Skin epidermis (tissue), 12 donors: ENCODE measurements around the gene IGFL2.
A peak's percentile ranks its signal among the peaks of the same experiment; 100 is the strongest.
"Not testable (repeated sequence)": the region's sequence is repeated elsewhere in the genome, so short reads cannot be mapped to it uniquely, and the experiment has no call there.

Experiments
- H3K27ac ChIP-seq, 21 experiments: fragments of 200-600 bp; sonication (generic) in 11 of 21; one replicate each; pipeline ENCODE4 v1.5.0; 2020; ENCODE audit warnings: mild to moderate bottlenecking in 3 of 21, inconsistent platforms in 2 of 21, moderate library complexity in 2 of 21
- H3K4me3 ChIP-seq, 7 experiments: fragments of 200-600 bp; sonication (generic) in 2 of 7; one replicate each; pipeline ENCODE4 v1.5.0; 2020; ENCODE audit warnings: inconsistent platforms in 2 of 7, mild to moderate bottlenecking in 2 of 7, moderate library complexity in 1 of 7

The IGFL2 gene

DNA sequence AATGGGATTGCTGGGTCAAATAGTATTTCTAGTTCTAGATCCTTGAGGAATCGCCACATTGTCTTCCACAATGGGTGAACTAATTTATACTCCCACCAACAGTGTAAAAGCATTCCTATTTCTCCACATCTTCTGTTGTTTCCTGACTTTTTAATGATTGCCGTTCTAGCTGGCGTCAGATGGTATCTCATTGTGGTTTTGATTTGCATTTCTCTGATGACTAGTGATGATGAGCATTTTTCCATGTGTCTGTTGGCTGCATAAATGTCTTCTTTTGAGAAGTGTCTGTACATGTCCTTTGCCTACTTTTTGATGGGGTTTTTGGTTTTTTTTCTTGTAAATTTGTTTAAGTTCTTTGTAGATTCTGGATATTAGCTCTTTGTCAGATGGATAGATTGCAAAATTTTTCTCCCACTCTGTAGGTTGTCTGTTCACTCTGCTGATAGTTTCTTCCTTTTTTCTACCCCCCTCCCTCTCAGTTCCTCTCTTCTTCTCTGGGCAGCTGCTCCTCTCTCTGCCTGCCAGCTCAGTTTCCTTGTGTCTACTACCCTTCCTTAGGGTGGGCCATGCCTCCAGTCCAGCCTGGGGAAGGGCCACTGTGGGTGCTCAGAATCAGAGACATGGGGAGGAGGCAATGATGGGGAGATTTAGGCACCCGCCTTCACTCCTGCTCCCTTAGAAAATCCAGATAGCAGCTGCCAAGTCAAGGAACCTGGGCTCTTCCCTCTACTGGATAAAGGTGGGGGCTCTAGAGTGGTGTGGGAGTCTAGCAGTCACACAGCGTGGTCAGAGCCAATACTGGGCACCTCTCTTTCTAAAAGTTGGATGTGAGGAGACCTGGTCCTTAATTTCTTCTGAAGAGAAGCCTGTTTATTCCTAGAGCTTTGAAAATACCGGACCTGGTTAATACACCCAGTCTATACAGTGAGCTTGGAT lies 37.0 kb downstream of the IGFL2 start:
- peak overlapping the region in 20 of 21 experiments; percentile 39 to 91 (median 74) for H3K27ac ChIP-seq
- H3K4me3 ChIP-seq: not testable (repeated sequence)

DNA sequence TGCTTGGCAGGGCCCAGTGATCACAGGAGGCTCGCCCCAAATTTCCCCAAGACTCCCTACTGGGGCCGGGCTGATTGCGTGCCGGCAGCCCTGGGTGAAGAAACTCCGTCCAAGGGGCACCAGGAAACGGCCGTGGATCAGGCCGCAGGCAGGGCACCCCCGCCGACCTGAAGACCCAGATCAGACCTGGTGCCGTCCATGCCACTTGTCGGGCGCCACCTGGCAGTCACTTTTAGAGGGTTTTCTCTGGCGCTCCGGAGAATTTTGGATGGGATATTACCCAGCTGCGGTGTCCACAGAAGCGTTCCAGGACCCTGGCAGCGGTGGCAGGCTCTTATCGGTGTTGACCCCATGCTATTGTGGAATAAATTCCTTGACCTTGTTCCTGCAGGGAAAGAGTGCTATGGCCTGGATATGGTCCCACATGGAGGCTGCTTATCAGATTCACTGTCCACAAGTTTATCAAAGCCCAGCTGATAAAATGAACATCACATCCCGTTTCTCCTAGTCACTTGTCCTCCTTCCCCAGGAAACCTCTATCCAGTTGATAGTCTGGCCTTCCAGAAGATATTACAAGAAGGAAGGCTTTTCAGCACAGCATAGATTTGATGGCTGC lies 38.2 kb downstream of the IGFL2 start:
- Histone ChIP-seq H3K4me3 (no peak overlapping the region), H3K27ac (peak overlapping the region in 14 of 21 experiments; percentile 17 to 90 (median 76))

DNA sequence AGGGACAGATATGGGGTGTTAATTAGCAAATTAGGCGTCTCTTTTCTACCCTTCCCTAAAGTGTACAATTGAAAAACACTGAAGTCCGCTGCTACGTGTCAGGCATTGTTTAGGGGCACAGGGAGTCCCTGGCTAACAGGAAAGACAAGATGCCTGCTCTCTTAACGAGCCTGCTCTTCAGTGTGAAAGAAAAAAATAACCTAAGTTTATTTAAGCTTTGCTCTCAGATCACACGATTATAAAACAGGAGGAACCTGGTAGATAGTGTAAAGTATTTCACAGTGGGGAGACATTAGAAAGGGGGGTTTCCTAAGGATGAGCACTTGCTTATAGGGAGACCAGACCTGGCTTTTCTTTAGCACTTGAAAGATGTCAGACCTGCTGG lies 38.7 kb downstream of the IGFL2 start:
- no peak overlapping the region for H3K4me3 ChIP-seq
- peak overlapping the region in 6 of 21 experiments; percentile 4 to 87 (median 76) for H3K27ac ChIP-seq

DNA sequence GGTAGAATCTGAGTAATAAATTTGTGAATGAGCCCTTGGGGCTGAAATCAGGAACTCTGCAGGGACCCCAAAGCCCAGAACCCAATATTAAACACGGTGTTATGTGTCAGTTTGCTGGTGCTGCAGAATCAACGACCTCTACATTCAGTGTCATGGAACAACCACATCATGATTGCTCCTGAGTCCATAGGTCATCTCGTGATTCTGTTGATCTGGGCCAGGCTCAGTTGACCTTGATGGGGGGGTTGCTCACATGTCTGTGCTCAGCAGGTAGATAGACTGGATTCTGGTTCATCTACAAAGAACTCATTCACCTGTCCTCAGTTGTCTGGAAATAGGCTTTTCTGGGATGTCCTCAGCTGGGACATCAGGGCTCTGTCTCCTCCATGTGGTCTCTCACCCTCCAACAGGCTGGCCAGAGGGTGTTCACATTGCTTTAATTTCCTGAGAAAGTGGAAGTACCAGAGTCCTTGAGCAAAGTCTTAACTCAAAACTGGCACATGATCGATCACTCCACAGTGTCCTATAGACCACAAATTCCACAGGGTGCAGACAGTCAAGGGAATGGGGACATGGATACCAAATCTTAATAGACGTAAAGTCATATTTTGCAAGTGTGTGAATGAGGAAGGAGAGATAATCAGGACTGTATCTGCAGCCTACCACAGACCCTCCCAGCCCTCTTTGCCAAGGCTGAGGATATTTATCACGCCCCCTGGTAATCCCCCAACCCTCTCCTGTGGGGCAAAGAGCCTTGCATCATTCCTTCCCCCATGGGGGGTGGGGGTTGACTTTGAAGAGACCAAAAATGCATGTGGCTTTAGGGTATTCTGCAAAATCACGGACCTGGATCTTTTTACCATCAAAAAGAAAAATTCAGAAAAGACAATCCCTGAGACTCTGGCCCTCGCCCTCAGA lies 42.2 kb downstream of the IGFL2 start:
- Histone ChIP-seq H3K4me3 (no peak overlapping the region), H3K27ac (no peak overlapping the region)

DNA sequence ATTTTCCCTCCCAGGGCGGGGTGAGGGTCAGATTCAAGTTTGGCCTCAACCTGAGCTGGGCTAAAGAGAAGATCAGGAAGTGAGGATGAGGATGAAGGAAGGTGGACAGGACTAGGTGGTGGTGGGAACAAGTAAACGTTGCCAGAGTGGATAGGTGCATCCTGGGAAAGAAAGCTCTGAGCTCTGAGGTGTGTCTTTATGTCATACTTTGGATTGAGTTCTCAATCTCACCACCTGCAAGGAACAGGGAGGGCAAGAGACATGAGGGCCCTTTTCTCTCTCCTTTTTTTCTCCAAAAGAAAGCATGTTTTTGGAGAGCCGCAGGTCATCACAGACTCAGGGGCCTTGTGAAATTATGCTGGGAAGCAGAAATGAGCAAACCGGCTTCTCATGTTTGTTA lies 43.3 kb downstream of the IGFL2 start:
- Histone ChIP-seq H3K4me3 (no peak overlapping the region), H3K27ac (no peak overlapping the region)

DNA sequence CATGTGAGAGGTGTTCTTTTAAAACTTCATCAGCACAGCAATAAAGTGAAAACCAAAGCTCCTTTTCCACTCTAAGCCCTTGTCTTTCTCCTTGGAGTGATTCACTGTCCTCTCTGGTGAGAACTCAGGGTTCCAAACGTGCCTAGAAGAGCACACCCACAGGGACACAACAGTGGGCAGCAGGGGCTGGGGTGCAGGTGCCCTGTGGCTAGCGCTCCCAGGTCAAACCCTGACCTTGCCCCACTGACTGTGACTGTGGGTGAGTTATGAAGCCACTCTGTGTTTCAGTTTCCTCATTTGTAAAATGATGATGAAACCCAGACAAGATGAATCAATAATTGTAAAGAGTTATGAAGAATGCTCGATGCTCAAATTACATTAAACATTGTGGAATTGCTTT lies 43.9 kb downstream of the IGFL2 start:
- Histone ChIP-seq H3K27ac (peak overlapping the region in 2 of 21 experiments; percentile 5 to 23), H3K4me3 (no peak overlapping the region)

DNA sequence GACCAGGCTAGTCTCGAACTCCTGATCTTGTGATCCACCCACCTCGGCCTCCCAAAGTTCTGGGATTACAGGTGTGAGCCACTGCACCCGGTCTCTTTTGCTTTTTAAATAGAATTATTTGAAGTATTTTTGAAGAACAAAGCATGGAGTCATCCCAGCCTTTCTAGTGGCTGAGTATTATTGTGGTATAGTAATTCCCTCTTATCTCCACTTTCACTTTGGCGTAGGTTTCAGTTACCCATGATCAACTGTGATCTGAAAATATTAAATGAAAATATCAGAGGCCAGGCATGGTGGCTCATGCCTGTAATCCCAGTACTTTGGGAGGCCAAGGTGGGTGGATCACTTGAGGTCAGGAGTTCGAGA lies 44.6 kb downstream of the IGFL2 start:
- H3K27ac ChIP-seq: peak overlapping the region in 13 of 21 experiments; percentile 15 to 67 (median 45)
- H3K4me3 ChIP-seq: not testable (repeated sequence)

DNA sequence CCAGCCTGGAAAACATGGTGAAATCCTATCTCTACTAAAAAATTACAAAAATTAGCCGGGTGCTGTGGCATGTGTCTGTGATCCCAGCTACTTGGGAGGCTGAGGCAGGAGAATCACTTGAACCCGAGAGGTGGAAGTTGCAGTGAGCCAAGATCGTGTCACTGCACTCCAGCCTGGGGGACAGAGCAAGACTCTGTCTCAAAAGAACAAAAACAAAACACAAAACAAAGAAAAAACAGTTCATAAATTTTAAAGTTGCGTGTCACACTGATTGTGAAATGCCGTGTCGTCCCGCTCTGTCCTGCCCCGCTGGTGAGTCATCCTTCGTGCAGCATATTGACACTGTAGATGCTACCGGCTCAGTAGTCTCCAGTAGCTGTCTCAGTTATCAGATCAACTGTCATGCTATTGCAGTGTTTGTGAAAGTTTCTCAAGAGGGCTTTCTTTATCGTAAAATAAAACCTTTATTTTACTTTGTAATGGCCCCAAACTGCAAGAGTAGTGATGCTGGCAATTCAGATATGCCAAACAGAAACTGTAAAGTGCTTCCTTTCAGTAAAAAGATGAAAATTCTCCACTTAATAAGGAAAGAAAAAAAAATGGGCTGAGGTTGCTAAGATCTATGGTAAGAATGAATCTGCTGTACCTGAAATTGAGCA lies 45.1 kb downstream of the IGFL2 start:
- H3K27ac ChIP-seq: peak overlapping the region in 13 of 21 experiments; percentile 15 to 67 (median 45)
- H3K4me3 ChIP-seq: no peak overlapping the region

DNA sequence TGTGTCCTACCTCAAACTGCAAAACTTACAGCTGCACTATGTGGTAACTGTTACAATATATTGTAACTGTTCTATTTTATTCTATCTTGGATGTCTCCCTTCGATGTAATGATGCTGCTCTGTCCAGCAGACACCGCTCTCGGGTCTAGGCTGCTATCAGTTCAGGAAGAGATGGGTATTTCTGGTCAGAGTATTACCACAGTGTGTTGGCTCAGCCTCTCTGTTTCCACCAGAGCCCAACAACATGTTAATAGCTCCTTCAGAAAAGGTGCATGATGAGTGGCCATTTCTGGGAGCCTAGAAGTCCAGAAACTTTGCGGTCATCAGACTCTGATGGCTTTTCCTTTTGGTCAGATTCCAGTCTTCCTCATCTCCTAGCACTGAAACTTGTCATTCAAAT lies 45.6 kb downstream of the IGFL2 start:
- H3K27ac ChIP-seq: peak overlapping the region in 7 of 21 experiments; percentile 17 to 65 (median 27)

DNA sequence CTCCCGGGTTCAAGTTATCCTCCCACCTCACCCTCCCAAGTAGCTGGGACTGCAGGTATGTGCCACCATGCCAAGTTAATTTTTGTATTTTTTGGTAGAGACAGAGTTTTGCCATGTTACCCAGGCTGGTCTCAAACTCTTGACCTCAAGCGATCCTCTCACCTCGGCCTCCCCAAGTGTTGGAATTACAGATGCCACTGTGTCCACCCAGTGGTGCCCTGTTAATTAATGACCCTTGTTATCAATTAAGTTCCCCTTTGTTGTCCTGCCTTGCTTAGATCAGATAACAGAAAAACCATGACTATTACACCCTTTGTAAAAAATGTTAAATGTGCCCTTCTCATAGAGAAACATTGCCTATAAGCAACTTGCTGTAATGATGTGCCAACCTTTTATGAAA lies 47.1 kb downstream of the IGFL2 start:
- Histone ChIP-seq H3K4me3 (no peak overlapping the region), H3K27ac (peak overlapping the region in 2 of 21 experiments; percentile 68 to 83)

More for the DNA sequence above, 45.6 kb downstream of the IGFL2 start:
- H3K4me3 ChIP-seq: no peak overlapping the region

DNA sequence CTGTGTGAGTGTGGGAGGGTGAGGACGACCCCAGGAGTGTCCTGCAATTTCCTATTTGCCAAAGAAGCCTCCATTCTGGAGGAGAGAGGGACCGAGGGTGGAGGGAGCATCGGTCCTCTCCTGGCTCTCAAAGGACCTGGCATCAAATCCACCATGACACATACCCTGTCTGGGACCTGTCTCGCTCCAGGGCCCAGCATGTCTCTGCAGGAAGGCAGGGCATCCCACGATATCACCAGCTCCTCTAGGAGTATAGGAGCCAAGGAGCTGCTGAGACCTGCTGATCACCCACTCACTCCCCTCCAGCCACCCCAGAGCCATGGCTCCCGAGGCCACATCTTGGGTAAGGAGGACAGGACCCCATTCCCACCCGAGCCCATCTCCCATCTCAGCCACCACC lies 47.9 kb downstream of the IGFL2 start:
- H3K27ac ChIP-seq: peak overlapping the region in 4 of 21 experiments; percentile 9 to 83 (median 54)
- H3K4me3 ChIP-seq: not testable (repeated sequence)

DNA sequence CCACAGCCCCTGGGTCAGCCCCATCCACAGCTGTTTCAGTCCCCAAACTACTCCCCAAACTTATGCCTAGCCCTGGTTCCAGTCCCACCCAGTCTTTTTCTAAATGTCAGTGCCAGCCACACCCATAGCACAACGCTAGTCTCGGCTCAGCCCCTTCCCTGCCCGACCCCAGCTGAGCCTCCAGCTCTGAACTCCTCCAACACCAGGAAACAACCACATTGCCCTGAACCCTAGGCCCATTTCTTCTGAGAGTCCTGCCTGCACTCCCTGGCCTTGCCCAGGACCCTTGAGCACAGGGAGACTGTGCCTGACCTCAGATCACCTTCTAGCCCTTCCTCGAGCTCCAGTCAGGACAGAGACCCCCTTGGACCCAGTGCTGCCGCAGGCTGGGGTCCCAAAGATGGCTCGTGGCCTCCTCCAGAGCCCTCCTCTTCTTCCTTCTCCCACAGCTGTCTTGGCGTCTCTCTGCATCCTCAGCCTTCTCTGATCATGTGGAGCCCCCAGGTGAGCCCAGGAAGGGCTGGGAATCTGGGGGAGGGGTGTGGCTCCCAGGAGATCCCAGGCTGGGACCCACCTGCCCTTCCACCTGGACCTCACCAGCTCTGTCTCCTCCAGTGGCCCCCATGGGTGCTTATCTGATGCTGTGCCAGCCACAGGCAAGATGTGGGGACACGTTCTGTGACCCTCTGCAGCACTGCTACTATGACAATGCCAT lies 48.5 kb downstream of the IGFL2 start:
- no peak overlapping the region for H3K4me3 ChIP-seq
- H3K27ac ChIP-seq: peak overlapping the region in 7 of 21 experiments; percentile 9 to 83 (median 56)

DNA sequence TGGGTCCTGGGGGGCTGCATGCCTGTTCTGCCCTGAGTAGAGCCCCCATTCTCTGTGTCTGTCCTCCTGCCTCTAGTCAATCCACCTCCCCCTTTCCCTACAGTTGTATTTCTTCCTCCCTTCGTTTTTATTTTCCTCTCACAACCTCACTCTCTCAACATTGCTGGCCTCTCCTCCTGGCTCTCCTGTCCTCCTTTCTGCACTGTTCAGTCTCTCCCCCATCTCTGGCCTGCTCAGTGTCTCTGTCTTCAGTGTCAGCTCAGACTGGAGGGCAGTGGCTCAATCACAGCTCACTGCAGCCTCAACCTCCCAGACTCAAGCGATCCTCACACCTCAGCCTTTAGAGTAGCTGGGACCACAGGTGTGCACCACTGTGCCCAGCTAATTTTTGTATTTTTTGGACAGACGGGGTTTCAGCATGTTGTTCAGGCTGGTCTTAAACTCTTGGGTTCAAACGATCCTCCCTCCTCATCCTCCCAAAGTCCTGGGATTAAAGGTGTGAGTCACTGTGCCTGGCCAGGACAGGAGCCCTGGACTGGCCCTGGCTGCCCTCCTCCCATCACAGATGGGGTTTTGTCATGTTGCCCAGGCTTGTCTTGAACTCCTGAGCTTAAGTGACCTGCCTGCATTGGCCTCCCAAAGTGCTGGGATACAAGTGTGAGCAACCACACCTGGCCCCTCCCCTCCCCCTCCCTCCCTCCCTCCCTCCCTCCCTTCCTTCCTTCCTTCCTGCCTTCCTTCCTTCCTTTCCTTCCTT lies 49.5 kb downstream of the IGFL2 start:
- peak overlapping the region in 3 of 21 experiments; percentile 18 to 68 (median 40) for H3K27ac ChIP-seq
- H3K4me3 ChIP-seq: no peak overlapping the region

DNA sequence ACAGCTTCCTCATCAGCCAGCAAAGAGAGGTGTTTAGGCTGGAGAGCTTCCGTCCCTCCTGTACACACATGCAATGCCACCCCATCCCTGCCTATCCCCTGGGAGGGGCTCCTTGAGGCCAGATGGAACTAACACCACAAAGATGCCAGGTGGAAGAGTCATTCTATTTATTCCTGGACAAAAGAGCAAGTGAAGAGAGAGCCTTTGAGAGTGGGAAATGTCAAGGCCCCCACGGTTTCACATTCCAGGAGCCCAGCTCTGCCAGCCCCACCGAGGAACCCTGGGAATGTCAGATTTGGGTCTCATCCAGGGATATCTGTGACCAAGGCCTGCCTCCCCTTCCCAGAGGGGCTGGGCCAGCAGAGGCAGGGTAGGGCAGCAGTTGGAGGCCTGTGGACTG lies 50.7 kb downstream of the IGFL2 start:
- Histone ChIP-seq H3K27ac (peak overlapping the region in 11 of 21 experiments; percentile 25 to 84 (median 57)), H3K4me3 (no peak overlapping the region)

DNA sequence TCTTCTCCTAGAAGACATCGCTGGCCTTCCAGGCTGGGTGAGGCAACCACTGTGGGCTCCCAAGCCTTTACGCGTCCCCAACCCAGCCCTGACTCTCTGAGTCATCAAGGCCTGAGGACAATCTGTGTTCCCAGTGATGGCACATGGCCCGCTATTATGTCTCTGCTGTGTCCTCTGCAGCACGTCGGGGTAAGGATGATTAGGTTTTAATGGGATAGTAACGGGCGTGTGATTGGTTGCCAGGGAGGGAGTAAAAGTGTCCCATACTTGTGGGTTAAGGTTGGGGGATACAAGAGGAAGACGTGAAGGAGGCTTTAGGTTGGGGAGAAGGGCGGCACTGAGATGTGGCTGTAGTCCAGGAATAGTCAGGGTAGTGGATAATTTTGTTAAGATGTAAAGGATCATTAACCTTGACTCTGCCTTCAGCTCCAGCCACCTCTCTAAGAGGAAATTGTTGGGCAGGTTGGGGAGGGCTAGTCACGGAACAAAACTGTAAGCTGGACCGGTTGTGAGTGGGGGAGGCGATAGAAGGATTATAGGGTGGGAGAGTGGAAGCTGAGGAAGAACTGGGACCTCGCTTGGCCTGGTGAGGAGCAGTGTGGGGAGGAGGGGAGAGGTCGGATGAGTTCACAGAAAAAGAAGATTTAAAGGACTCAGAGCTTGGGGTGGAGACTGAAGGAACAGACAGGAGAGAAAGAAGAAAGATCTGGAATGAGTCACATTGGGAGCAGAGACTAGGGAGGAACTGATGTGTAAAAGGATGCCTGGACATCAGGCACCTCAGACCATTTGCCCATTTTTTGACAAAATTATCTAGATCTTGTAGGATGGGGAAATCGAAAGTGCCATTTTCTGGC lies 53.6 kb downstream of the IGFL2 start:
- Histone ChIP-seq H3K4me3 (no peak overlapping the region), H3K27ac (peak overlapping the region in 14 of 21 experiments; percentile 7 to 85 (median 50))

DNA sequence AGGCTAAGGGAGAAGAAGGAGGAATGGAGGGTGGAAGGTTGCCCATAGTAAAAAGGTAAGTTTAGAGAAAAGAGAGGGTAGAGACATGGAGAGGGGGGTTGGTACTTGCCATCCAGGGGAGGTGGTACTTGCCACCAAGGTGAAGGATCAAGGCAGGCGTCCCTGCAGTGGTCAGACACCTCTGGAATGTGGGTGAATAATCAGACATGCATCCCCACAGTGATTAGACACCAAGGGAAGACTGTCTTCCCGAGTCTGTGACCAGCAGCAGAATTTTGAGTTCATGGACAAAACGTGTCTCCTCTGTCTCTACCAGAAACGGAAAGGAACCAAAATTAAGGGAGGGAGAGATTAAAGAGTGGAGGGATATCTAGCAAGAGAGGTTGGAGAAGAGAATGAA lies 54.4 kb downstream of the IGFL2 start:
- Histone ChIP-seq H3K4me3 (no peak overlapping the region), H3K27ac (peak overlapping the region in 13 of 21 experiments; percentile 7 to 85 (median 50))
